NCI-H128 (cell line): ENCODE data around the gene MPST.
"Not testable (repeated sequence)": the region's sequence is repeated elsewhere in the genome, so short reads cannot be mapped to it uniquely, and the experiment has no call there.

Experiments used
- DNase-seq: peaks from one replicate; lab custom pipeline; 2025; ENCODE audit not compliant: unreplicated experiment; lab: John Stamatoyannopoulos, UW

Gene MPST

DNA sequence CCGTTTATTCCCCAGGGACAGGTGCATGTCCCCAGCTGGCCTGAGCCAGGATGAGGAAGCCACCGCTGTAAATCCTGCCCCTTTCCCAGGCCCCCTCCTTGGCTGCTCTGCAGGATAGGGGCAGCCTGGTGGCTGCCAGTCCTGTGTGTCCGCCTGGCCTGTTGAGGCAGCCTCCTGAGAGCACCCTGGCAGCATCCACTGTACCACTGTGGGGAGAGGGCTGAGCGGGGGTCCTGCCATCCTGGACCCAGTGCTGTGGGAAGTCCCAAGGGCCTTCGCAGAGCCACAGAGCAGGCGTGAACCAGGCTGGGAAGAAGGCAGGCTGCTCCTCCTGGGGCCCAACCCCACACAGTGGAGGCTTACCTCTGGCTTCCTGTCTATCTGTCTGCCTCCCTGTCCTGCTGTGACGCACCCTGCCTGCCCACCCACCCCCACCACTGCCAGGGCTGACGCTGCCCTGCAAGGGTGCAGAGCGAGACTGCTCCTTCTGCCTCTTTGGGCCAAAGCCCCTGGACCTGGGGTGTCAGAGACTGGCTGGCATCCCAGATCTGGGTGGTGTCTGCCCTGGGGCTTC, 40.4 kb downstream of the MPST start:
- DNase-seq, result no peak

DNA sequence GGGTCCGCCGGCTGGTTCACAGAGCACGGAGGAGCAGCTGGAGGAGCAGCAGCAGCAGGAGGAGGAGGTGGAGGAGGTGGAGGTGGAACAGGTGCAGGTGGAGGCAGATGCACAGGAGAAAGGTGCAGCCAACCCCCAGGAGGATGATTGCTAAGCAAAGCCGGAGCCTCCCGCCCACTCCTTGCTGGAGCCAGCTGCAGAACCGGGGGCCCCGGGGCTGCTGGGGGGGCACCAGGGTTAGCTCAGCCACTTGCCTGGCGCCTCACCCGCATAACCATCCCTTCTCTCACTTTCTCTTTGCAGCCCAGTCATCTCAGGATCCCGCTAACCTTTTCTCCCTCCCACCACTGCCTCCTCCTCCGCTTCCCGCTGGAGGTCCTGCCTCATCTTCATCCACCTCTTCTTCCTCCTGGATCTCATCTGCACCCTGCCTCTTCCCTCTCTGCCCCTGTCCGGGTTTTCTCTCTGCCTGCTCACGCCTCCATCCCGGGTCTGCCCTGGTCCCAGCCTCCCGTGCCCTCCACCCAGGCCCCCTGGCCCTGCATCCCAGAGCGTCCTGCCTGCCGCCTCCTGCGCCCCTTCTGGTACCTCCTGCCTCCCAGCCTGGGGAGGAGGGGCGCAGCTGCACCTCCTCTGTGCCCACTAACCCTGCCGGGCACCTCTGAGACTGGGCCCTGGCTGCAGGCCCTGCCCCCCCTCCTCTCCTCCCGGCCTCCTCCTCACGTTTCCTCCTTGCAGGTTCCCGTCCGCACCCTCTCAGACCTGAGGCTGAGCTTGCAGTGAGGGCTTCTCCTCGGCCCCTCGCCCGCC, 41.5 kb downstream of the MPST start:
- DNase-seq, result no peak

DNA sequence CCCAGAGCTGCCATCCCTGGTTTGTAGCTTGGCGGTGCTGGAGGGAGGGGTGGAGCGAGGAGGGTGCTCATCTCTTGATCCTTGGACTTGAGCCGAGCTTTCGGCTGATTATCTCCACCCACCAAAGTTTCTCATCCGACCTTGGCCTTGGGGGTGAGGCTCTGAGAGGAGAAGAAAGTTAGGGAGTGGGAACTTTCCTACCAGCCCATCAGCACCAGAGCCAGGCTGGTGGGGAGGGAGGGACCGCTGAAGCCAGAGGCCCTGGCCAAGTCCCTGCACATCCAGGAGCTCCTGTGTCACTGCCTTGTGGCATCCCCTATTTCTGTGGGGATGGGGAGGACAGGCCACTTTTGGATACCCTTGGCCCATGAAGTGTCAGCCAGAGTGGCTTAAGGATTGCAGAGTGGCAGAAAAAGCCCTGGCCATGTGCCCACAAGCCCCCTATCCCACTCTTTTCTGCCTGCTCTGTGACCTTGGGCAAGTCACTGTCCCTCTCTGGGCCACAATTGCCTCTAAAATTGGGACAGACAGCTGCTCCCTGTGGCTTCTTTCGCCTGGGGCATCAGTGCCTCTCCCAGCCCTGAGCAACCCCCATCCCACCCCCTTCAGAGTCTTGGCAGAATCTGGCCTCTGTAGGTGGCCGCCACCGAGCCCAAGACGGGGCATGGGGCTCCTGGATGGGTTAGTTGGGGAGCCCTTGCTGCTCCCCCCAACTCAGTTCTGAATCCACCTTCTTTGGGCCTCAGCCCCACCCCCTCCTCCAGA, 42.3 kb downstream of the MPST start:
- no peak for DNase-seq

DNA sequence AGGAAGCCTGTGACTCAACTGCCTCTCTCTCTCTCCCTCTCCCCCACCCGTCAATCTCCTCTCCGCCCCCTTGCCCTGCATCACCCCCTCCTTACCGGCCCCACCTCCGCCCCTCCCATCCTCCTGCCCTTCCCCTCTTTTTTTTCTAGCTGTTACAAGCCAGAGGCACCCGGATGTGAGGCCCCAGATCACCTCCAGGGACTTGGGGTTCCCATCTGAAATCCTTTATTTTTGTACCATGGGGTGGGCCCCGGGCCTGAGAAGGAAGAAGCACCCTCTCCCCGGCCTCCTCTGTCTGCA, 42.8 kb downstream of the MPST start:
- DNase-seq, result no peak

DNA sequence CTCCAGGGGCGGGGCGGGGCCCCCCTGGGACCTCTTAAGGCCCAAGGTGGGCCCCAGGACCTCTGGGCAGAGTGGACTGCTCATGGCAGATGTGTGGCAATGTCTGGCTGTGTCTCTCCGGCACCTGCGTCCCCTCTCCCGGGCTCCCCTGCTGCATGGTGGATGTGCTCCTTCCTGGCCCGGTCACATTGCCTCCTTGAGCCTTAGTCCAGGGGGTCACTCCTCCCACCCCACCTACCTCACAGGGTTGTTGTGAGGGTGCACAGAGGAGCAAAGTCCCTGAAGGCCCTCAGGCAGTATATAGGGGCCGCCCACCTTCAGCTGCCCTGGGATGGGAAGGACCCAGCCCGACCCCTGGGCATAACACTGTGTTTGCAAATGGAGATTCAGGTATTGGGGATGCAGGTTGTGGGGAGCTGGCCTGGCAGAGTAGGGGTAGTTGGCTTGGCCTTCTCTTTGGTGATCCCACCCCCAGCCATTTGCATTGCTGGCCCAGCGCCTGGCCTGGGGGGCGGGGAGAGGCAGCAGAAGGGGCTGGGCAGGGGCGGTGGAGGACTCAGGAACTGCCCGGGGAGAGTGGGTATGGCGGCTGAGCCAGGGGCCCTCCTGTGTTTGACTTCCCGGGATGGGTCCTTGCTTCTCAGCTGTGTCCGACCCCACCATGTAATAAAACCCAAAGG, 43.3 kb downstream of the MPST start:
- no peak for DNase-seq

DNA sequence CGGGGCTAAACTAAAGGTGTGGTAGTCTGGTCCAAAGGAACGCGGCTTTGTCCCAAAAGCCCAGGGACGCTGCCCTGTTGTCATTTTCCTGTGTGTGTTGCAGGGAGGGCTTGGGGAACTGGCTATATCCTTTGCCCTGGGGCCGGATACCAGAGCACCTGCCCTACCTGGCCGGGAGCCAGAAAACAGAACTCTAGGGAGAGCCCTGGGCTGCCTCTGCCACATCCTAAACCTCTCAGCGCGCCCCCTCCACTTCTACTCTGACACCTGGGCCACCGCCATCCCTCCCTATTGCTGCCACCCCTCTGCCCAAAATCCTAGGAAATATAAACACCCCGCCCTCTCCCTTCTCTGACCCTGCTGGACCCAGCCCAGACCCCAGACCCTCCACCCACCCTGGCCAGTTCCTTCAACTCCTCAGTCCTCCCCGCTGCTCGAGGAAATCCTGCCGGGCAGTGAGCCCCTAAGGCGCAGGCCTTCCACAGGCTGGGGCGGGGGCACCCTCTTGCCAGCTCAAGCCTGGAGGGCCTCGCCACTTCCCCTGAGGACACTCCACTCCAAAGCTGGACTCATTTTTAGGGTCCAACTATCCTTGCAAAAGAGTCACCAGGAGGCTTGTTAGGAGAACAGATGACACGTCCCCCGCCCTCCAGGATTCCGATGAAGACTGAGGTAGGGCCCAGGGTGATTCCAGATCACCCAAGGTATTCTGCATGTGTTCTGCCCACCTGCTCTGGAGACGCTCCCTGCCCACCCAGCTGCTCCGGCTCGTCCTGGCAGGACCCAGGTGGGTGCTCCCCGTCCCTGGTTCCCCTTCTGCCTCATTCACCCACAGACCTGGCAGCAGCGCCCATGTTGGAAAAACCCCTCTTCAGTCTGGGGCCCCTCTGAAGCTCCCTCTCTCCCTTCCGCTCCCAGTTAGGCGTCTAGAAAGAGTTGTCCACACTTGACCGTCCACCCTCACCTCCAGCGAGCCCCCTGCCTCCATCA, 44.2 kb downstream of the MPST start:
- DNase-seq, result peak; percentile 35

DNA sequence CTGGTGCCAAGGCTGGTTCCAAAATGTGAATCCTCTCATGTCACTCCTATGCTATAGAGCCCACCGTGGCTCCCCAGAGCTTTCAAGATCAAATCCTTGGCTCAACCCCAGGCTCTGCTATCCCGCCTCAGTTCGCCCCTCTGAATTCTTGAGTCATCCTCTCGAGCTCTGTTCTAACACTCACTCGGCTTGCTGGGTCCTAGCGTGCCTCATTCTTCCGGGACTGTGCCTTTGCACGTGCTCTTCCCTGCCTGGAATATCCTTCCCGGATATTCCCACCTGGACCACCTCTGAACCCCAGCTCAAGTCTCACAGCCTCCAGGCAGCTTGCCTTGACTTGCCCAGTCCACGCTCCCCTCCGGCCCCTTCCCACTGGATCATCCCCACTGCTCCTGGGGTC, 45.0 kb downstream of the MPST start:
- DNase-seq, result no peak

DNA sequence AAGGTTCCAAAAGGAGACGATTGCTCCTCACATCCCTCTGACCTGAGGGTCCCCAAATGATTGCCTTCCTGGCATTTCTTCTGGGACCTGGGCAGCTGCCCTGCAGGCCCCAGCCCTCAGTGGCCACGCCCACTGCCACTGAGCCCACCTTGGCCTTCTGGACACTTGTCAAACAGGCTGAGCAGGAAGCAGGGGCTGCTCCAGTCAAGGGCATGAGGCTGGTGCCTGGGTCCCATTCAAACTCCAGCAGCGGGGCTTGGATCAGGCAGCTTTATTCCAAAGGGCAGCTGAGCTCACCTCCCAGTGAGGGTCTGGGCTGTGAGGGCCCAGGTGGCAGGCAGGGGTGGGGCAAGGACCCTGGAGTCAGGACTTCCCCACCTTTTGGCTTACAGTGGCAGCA, 45.6 kb downstream of the MPST start:
- DNase-seq, result no peak

DNA sequence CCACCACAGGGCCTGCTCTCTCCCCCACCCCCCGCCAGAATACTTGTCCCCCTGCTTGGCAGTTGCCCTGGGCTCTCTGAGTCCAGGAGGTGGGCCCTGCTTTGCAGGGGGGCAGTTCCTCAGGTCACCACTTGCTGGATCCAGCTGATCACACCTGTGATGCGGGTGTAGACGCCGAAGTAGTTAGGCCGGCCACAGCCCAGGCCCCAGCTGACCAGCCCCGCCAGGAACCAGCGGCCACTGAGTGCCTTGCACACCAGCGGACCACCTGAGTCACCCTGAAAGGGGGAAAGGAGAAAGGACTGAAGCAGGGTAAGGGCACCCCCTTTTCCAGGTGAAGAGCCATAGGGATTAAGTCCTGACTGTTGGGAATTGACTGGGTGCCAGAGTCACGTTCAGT, 46.4 kb downstream of the MPST start:
- no peak for DNase-seq

DNA sequence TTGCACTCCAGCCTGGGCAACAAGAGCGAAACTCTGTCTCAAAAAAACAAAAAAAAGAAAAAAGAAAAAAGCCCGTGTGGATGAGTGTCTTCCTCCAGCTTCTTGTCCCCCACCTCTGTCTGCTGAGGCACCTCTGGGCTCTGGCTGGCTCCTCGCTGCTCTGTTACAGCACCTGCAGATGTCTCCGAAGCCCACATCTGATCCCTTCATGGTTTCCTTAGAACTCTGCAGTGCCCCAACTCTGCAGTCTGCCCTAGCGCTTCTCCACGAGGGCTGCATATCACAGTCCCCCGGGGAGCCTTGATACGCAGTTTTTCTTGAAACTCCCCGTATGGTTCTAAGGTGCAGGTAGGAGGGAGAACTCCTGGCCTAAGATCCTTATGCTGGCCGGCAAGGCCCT, 47.9 kb downstream of the MPST start:
- no peak for DNase-seq

DNA sequence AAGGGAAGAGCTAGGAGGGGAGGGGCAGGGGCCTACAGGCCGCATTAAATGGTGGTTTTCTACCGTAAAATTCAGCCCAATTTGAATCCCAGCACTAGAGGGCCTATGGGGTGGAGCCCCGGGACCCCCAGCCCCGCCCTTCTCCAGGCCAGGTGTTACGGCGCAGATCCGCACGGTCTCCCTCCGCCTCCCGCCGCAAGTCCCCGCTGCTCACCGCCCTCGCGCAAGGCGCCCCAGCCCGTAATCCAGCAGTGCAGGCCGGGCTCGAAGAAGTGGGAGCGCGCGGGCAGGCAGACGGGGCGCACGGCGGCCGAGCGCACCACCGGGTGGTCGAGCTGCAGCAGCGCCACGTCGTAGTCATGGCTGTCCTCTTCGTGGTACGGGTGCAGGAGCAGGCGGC, 49.3 kb downstream of the MPST start:
- no peak for DNase-seq

DNA sequence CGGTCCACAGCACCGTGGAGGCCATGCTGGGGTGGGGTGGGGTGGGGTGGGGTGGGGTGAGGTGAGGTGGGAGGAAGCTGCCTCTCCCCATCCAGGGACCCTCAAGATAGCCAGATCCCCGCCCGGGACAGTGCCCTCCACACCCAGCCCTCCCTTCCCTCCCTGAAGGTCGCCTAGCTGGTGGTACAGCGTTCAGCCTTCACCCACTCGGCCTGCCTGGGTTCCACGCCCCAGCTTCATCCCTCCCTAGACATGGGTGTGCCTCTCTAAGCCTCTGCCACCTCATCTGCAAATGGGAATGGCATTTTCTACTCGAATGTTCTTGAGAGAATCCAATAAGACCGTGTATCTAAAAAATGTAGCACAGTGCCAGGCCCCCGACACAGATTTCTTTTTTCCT, 49.8 kb downstream of the MPST start:
- no peak for DNase-seq

DNA sequence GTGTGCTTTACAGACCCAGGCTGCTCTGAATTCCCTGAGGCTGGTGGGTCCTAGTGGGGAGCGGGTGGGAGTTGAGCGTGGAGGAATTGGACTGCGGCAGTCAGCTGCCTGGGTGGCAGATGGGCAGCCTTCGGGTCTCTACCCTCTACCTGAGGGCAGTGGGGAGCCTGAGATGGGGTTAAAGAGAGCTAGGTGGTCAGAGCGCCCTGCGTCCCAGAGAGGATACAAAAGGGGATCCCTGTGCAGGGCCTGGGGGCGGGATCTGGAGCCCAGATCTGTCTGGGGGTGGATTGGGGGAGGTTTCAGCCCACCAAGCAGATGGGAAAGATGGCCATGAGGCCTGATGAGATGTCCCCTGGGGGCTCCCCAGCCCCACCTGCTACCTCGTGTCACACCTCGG, 50.2 kb downstream of the MPST start:
- DNase-seq, result no peak

DNA sequence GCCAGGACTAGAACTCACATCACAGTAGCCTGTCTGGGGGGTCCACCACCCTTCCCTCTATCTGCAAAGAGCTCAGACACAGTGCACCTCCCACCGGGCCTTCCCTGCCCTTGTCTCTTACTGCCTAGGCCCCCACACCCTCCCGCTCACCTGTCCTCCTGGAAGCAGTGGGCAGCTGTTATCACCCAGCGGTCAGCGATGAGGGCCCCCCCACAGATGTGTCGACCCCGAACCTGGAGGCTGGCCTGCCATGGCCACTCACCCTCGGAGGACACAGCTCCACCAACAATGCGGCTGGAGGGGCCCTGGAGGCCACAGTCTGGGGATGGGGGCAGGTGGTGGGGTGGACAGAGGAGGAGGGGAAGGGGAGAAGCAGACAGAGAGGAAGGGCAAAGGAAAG, 50.8 kb downstream of the MPST start:
- DNase-seq, result no peak

DNA sequence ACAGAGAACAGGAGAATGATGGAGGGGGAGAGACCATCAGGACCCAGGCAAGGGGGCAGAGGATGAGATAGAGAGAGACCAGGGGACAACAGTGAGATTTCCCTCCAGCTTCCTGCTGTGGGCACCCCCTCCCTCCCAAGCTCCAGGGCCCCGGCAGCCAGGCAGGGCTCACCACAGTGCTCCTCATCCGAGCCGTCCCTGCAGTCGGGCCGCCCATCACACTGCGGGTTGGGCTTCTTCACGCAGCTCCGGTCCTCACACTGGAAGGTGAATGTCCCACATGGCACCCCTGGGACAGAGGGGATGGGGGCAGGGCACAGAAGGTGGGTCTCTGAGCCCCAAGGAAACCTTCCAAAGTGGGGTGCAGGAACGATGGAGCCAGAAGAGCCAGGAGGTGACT, 51.2 kb downstream of the MPST start:
- no peak for DNase-seq

DNA sequence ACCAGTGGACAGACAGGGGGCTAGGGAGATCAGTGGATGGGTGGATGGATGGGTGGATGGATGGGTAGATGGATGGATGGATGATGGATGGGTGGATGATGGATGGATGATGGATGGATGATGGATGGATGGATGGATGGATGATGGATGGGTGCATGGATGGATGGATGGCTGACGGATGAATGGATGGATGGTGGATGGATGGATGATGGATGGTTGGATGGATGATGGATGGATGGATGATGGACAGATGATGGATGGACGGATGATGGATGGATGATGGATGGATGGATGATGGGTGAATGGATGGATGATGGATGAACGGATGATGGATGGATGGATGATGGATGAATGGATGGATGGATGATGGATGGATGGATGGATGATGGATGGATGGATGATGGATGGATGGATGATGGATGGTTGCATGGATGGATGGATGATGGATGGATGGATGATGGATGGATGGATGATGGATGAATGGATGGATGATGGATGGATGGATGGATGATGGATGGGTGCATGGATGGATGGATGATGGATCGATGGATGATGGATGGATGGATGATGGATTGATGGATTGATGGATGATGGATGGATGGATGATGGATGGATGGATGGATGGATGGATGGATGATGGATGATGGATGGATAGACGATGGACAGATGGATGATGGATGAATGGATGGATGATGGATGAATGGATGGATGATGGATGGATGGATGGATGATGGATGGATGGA, 52.5 kb downstream of the MPST start:
- not testable (repeated sequence) for DNase-seq

DNA sequence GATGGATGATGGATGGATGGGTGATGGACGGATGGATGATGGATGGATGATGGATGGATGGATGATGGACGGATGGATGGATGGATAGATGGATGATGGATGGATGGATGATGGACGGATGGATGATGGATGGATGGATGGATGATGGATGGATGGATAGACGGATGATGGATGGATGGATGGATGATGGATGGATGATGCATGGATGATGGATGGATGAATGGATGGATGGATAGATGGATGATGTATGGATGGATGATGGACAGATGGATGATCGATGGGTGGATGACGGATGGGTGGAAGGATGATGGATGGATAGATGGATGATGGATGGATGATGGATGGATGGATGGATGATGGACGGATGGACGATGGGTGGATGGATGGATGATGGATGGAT, 53.1 kb downstream of the MPST start:
- DNase-seq, result no peak

DNA sequence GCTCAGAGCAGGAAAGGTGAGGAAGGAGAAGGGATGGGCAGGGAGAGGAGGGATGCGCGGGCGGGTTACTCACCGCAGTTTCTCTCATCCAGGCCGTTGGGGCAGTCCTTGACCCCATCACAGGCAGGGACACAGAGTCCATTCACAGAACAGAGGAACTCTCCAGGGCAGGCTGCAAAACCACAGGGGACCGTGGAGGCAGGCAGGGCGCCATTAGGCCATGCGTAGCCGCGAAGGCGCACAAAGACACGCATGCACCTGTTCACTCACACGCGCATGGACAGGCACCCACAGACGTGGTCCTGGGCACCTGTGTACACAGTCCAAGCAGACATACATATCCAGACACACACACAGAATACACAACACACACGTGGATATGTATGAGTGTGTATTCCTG, 55.0 kb downstream of the MPST start:
- no peak for DNase-seq

DNA sequence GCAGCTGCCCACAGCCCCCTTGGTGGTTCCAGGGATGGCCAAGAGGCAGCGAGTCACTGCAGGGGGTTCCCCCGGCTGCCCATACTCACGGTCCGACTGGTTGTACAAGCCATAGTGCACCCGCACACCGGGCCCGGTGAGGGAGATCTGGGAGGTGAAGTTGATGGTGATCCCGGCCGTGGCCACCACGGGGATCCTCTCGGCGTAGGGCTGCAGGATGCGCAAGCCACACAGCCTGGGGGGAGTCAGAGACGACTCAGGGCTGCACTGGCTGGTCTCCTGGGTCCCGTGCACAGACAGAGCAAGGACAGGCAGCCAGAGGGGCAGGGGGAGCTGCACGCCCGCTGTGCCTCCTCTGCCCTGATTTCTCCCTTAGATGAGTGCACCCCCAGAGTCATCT, 55.5 kb downstream of the MPST start:
- no peak for DNase-seq

DNA sequence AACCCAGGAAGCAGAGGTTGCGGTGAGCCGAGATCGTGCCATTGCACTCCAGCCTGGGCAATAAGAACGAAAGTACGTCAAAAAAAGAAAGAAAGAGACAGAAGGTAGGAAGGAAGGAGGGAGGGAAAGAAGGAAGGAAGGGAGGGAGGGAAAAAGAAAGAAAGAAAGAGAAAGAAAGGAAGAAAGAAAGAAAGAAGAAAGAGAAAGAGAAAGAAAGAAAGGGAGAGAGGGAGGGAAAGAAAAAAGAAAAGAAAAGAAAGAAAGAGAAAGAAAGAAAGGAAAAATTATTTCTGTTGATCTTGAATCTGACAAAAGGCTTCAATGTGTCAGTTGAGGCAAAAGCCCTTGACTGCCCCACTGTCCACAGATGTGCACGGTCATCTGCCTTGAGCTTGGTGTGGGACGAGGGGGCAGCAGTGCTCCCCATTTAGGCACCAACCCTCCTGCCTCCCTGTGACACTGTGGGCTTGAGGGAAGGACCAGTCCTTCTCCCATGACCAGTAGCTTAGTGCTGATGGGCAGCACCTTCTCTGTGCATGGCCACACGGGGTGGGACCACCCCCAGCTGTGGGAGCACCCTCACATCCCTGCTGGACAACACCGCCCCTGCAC, 56.4 kb downstream of the MPST start:
- no peak for DNase-seq
